Epidermal melanocyte (primary cell): ENCODE measurements around the gene SPTLC3.
A peak's percentile ranks its signal among the peaks of the same experiment; 100 is the strongest.

Source experiments
- DNase-seq: peaks from one replicate; pipeline ENCODE4 v3.0.0; 2011; ENCODE audit warnings: low spot score; ENCODE audit not compliant: insufficient read length

Gene SPTLC3

DNA sequence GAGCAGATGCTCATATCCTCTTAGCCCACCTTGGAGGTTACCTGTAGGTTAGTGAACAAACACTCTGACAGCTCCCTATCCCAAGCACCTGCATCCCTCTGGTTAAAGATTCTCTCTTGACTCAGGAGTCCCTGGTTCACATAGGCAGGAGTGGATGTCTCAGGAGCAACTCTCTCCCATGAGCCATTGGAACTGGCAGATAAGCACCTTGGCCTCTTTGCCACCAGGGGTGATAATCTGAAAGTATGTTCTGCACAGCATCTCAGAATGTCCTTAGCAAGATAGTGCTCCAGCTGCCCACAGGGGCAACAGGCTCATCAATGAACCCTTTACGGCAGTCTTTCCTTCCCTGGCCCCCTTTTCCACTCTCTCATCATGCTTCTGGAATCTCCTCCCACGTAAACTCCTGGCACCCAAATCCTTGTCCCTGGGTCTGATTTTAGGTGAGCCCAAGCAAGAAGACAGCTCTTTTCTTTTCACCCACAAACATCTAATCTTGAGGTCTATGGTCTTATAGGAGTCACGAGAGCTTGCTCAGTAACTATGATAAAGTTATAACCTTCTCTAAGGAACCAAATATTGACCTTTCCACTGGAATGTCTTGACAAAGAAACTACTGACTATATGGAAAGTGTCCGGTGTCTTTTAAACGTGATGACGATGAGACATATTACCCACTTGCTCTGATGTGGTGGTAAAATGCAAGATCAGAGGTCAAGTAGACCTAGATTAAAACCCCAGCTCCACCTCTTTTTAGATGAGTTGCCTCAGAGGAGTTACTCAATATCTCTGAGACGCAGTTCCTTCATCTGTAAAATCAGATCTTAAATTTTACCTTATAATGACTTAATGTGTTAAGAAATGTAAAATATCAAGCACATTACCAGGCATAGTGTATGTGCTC is 172.5 kb downstream of the SPTLC3 start:
- no peak for DNase-seq

- no peak for DNase-seq
These were observed 174.2 kb downstream of the SPTLC3 start for GRCh38 chr20:13183005-13183404.

- no peak for DNase-seq
These were observed 177.4 kb downstream of the SPTLC3 start for GRCh38 chr20:13186043-13186774.

- DNase-seq, result no peak
These were observed 179.1 kb downstream of the SPTLC3 start for GRCh38 chr20:13187899-13188298.

DNA sequence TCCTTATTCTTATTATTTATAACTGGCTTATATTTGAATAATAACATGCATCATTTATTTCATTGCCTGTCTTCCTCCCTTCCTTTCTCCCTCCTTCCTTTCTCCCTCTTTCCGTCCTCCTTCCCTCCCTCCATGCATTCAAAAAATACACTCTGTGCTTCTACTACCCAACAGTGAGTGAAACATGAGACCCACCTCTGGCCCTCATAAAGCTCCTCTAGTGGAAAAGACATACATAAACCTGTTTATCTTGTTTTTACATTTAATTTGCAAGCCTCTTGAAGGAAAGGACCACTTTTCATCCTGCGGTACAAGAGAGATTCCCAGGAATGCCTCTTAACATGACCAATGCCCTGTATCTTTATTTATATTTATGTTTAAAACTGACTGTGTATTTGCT is 190.5 kb downstream of the SPTLC3 start:
- no peak for DNase-seq

GRCh38 chr20:13200767-13201500 is 192.2 kb downstream of the SPTLC3 start:
- no peak for DNase-seq

- DNase-seq, result no peak
These were observed 193.8 kb downstream of the SPTLC3 start for GRCh38 chr20:13202565-13202964.

- no peak for DNase-seq
These were observed 196.7 kb downstream of the SPTLC3 start for GRCh38 chr20:13205425-13205824.

- DNase-seq, result no peak
These were observed 197.2 kb downstream of the SPTLC3 start for GRCh38 chr20:13205848-13206434.

- no peak for DNase-seq
These were observed 198.2 kb downstream of the SPTLC3 start for GRCh38 chr20:13207016-13207415.

- DNase-seq, result no peak
These were observed 203.3 kb downstream of the SPTLC3 start for GRCh38 chr20:13211956-13212618.

- DNase-seq, result peak; percentile 22
These were observed 204.0 kb downstream of the SPTLC3 start for GRCh38 chr20:13212750-13213149.

- DNase-seq, result no peak
These were observed 204.6 kb downstream of the SPTLC3 start for GRCh38 chr20:13213335-13213734.

GRCh38 chr20:13216533-13216932 is 207.8 kb downstream of the SPTLC3 start:
- DNase-seq, result no peak
